Activated naive CD8-positive, alpha-beta T cell treated with anti-CD3 and anti-CD28 coated beads for 36 hours (primary cell): ENCODE measurements around the gene USF1. TPM values are rescaled to one million over a fixed set of nuclear protein-coding genes. Genes with fewer than 3 reads are reported as not detected.
A peak's percentile ranks its signal among the peaks of the same experiment; 100 is the strongest.

ENCODE experiments used
- DNase-seq: peaks from one replicate; pipeline ENCODE4 v3.0.0; 2021
- H3K27ac Mint-ChIP-seq: one replicate; pipeline ENCODE4 v1.8.0; 2022; ENCODE audit warnings: mild to moderate bottlenecking, moderate library complexity, mixed read lengths
- H3K27me3 Mint-ChIP-seq: one replicate; pipeline ENCODE4 v1.8.0; 2022; ENCODE audit warnings: mild to moderate bottlenecking, mixed read lengths
- H3K36me3 Mint-ChIP-seq: one replicate; pipeline ENCODE4 v1.8.0; 2021; ENCODE audit warnings: mild to moderate bottlenecking, mixed read lengths
- H3K4me1 Mint-ChIP-seq: one replicate; pipeline ENCODE4 v1.8.0; 2021; ENCODE audit warnings: mixed read lengths
- H3K4me3 Mint-ChIP-seq: one replicate; pipeline ENCODE4 v1.8.0; 2022; ENCODE audit warnings: mild to moderate bottlenecking, moderate library complexity, mixed read lengths
- H3K9me3 Mint-ChIP-seq: one replicate; pipeline ENCODE4 v1.8.0; 2022; ENCODE audit warnings: mixed read lengths
- total RNA-seq, 2 experiments: library from RNA; stranded (reverse); gene quantifications; one replicate each; pipeline ENCODE4 v1.2.3, GENCODE V29; 2021

USF1 gene
- total RNA-seq, 2 experiments from 2014 or later: 57.0 to 62.0 TPM

- H3K27ac Mint-ChIP-seq: no peak overlapping the region
- DNase-seq: no peak
- H3K4me3 Mint-ChIP-seq: no peak overlapping the region
- no peaks in the 10 kb centered on the region for H3K36me3 Mint-ChIP-seq
- H3K4me1 Mint-ChIP-seq: peaks cover 8% of the 10 kb centered on the region
- H3K27me3 Mint-ChIP-seq: no peaks in the 10 kb centered on the region
- H3K9me3 Mint-ChIP-seq: no peaks in the 10 kb centered on the region
Measured at GRCh38 chr1:161082996-161083747, 37.4 kb upstream of the USF1 start.

- no peaks in the 10 kb centered on the region for H3K9me3 Mint-ChIP-seq
- no peaks in the 10 kb centered on the region for H3K36me3 Mint-ChIP-seq
- no peak overlapping the region for H3K4me3 Mint-ChIP-seq
- H3K27me3 Mint-ChIP-seq: no peaks in the 10 kb centered on the region
- DNase-seq: no peak
- H3K4me1 Mint-ChIP-seq: peaks cover 3% of the 10 kb centered on the region
- no peak overlapping the region for H3K27ac Mint-ChIP-seq
Measured at GRCh38 chr1:161082483-161082882, 36.7 kb upstream of the USF1 start.

GRCh38 chr1:161081519-161081918 is 35.7 kb upstream of the USF1 start:
- Mint-ChIP-seq H3K36me3 (no peaks in the 10 kb centered on the region), H3K4me1 (peaks cover 3% of the 10 kb centered on the region), H3K4me3 (no peak overlapping the region), H3K9me3 (no peaks in the 10 kb centered on the region), H3K27me3 (no peaks in the 10 kb centered on the region), H3K27ac (no peak overlapping the region)
- DNase-seq: no peak

- no peaks in the 10 kb centered on the region for H3K36me3 Mint-ChIP-seq
Measured at GRCh38 chr1:161080441-161081405, 34.9 kb upstream of the USF1 start.

GRCh38 chr1:161079436-161080110 is 33.8 kb upstream of the USF1 start:
- H3K36me3 Mint-ChIP-seq: no peaks in the 10 kb centered on the region
- DNase-seq: no peak
- peaks cover 4% of the 10 kb centered on the region for H3K4me1 Mint-ChIP-seq
- no peak overlapping the region for H3K27ac Mint-ChIP-seq
- no peaks in the 10 kb centered on the region for H3K9me3 Mint-ChIP-seq
- H3K4me3 Mint-ChIP-seq: no peak overlapping the region
- no peaks in the 10 kb centered on the region for H3K27me3 Mint-ChIP-seq

More at GRCh38 chr1:161080441-161081405, 34.9 kb upstream of the USF1 start:
- H3K27me3 Mint-ChIP-seq: no peaks in the 10 kb centered on the region
- no peaks in the 10 kb centered on the region for H3K9me3 Mint-ChIP-seq
- H3K4me1 Mint-ChIP-seq: peaks cover 4% of the 10 kb centered on the region
- no peak overlapping the region for H3K4me3 Mint-ChIP-seq
- no peak for DNase-seq
- H3K27ac Mint-ChIP-seq: no peak overlapping the region

GRCh38 chr1:161077426-161077825 is 31.6 kb upstream of the USF1 start:
- H3K9me3 Mint-ChIP-seq: no peaks in the 10 kb centered on the region
- no peaks in the 10 kb centered on the region for H3K27me3 Mint-ChIP-seq
- H3K36me3 Mint-ChIP-seq: no peaks in the 10 kb centered on the region
- DNase-seq: no peak
- H3K27ac Mint-ChIP-seq: no peak overlapping the region
- peaks cover 7% of the 10 kb centered on the region for H3K4me1 Mint-ChIP-seq
- no peak overlapping the region for H3K4me3 Mint-ChIP-seq

GRCh38 chr1:161076410-161076809 is 30.6 kb upstream of the USF1 start:
- Mint-ChIP-seq H3K27me3 (no peaks in the 10 kb centered on the region), H3K4me3 (no peak overlapping the region), H3K9me3 (no peaks in the 10 kb centered on the region), H3K4me1 (peaks cover 15% of the 10 kb centered on the region), H3K27ac (no peak overlapping the region), H3K36me3 (no peaks in the 10 kb centered on the region)
- no peak for DNase-seq

- peaks cover 2% of the 10 kb centered on the region for H3K9me3 Mint-ChIP-seq
- H3K4me1 Mint-ChIP-seq: peaks cover 27% of the 10 kb centered on the region
- H3K4me3 Mint-ChIP-seq: no peak overlapping the region
- DNase-seq: no peak
- no peaks in the 10 kb centered on the region for H3K27me3 Mint-ChIP-seq
- no peaks in the 10 kb centered on the region for H3K36me3 Mint-ChIP-seq
- no peak overlapping the region for H3K27ac Mint-ChIP-seq
Measured at GRCh38 chr1:161074676-161075368, 29.0 kb upstream of the USF1 start.

GRCh38 chr1:161073474-161074121 is 27.8 kb upstream of the USF1 start:
- Mint-ChIP-seq H3K27me3 (no peaks in the 10 kb centered on the region), H3K27ac (no peak overlapping the region), H3K4me1 (peaks cover 28% of the 10 kb centered on the region), H3K36me3 (peaks cover 9% of the 10 kb centered on the region), H3K4me3 (no peak overlapping the region), H3K9me3 (peaks cover 2% of the 10 kb centered on the region)
- DNase-seq: no peak

GRCh38 chr1:161072751-161073449 is 27.1 kb upstream of the USF1 start:
- H3K27ac Mint-ChIP-seq: no peak overlapping the region
- peaks cover 2% of the 10 kb centered on the region for H3K9me3 Mint-ChIP-seq
- no peak for DNase-seq
- no peaks in the 10 kb centered on the region for H3K27me3 Mint-ChIP-seq
- no peak overlapping the region for H3K4me3 Mint-ChIP-seq
- peaks cover 32% of the 10 kb centered on the region for H3K4me1 Mint-ChIP-seq
- peaks cover 15% of the 10 kb centered on the region for H3K36me3 Mint-ChIP-seq

GRCh38 chr1:161071886-161072371 is 26.2 kb upstream of the USF1 start:
- DNase-seq: peak; percentile 54
- Mint-ChIP-seq H3K4me3 (no peak overlapping the region), H3K36me3 (peaks cover 23% of the 10 kb centered on the region), H3K4me1 (peaks cover 40% of the 10 kb centered on the region), H3K27ac (peak overlapping the region; percentile 11), H3K27me3 (no peaks in the 10 kb centered on the region), H3K9me3 (peaks cover 2% of the 10 kb centered on the region)

GRCh38 chr1:161070761-161071160 is 25.0 kb upstream of the USF1 start:
- Mint-ChIP-seq H3K9me3 (peaks cover 3% of the 10 kb centered on the region), H3K4me1 (peaks cover 46% of the 10 kb centered on the region), H3K36me3 (peaks cover 30% of the 10 kb centered on the region), H3K27me3 (no peaks in the 10 kb centered on the region), H3K27ac (peak overlapping the region; percentile 96), H3K4me3 (no peak overlapping the region)
- DNase-seq: no peak

GRCh38 chr1:161069731-161070270 is 24.0 kb upstream of the USF1 start, which contains the start of gene ARHGAP30:
TSS of gene ARHGAP30 (minus strand) at chr1:161069891. CDS start at chr1:161069624, 267 bp downstream.
- Mint-ChIP-seq H3K4me3 (peak within 1 kb of the TSS; percentile 95), H3K27ac (peak within 1 kb of the TSS; percentile 96), H3K9me3 (peaks cover 3% of the 10 kb centered on the region), H3K4me1 (peaks cover 53% of the 10 kb centered on the region), H3K36me3 (peaks cover 30% of the 10 kb centered on the region), H3K27me3 (no peaks in the 10 kb centered on the region)
- peak; percentile 83 for DNase-seq
